Activated CD4-positive, alpha-beta memory T cell treated with anti-CD3 and anti-CD28 coated beads for 36 hours (primary cell): Measurements from ENCODE around the gene ERC1. TPM values are rescaled to one million over a fixed set of nuclear protein-coding genes. Genes with fewer than 3 reads are reported as not detected.
A peak's percentile ranks its signal among the peaks of the same experiment; 100 is the strongest.

Experiments used
- CTCF ChIA-PET: fragments of 350-600 bp; sonication (Branson Sonifier 250); formaldehyde crosslinking; loops from one replicate; lab custom pipeline; 2021; ENCODE audit warnings: antibody characterized with exemption, inconsistent platforms; lab: Charles Lee
- POLR2A ChIA-PET: fragments of 350-600 bp; sonication (Branson Sonifier 250); formaldehyde crosslinking; loops from one replicate; lab custom pipeline; 2021; ENCODE audit warnings: antibody characterized with exemption; lab: Charles Lee
- DNase-seq: peaks from one replicate; pipeline ENCODE4 v3.0.0-alpha.2; 2020
- H3K27ac Mint-ChIP-seq: one replicate; pipeline ENCODE4 v1.8.0; 2021; ENCODE audit warnings: mixed read lengths
- H3K27me3 Mint-ChIP-seq: one replicate; pipeline ENCODE4 v1.8.0; 2021; ENCODE audit warnings: mixed read lengths
- H3K36me3 Mint-ChIP-seq: one replicate; pipeline ENCODE4 v1.8.0; 2021; ENCODE audit warnings: mixed read lengths
- H3K4me1 Mint-ChIP-seq: one replicate; pipeline ENCODE4 v1.8.0; 2021; ENCODE audit warnings: low read depth, mixed read lengths
- H3K4me3 Mint-ChIP-seq: one replicate; pipeline ENCODE4 v1.8.0; 2021; ENCODE audit warnings: mild to moderate bottlenecking, mixed read lengths
- H3K9me3 Mint-ChIP-seq: one replicate; pipeline ENCODE4 v1.8.0; 2021; ENCODE audit warnings: mixed read lengths
- intact Hi-C: fragments of 100-400 bp; cut with micrococcal nuclease; formaldehyde crosslinking; loops from one replicate; pipeline ENCODE4 v1.15.1; 2023
- total RNA-seq, 2 experiments: library from RNA; stranded (reverse); gene quantifications; one replicate each; pipeline ENCODE4 v1.2.3, GENCODE V29; 2021

ERC1 gene
- total RNA-seq, 2 experiments from 2014 or later: 19.1 to 21.8 TPM

DNA sequence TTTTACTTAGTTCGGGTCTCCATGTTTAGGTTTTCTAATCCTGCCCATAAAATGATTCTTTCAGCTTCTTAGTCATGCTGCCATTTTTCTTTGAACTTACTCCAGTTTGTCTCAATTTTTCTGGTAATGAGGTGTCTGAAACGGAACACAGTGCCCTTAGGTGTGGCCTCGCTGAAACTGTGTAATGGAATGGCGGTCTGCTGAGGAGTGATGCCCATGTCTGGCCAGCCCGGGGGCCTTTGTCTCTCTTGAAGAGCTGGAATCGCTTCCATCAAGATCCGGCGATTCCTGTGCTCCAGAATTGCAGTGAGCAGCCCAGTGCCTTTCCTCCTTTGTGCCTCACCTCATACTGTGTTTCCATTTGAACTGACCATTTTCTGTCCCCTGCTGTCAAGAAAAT, 490.9 kb downstream of the ERC1 start:
- no peak for DNase-seq
- no peaks in the 10 kb centered on the region for H3K27me3 Mint-ChIP-seq
- H3K4me1 Mint-ChIP-seq: no peaks in the 10 kb centered on the region
- ChIA-PET POLR2A (no interaction called here), CTCF (no interaction called here)
- H3K9me3 Mint-ChIP-seq: no peaks in the 10 kb centered on the region
- no peak overlapping the region for H3K27ac Mint-ChIP-seq
- H3K4me3 Mint-ChIP-seq: no peak overlapping the region
- H3K36me3 Mint-ChIP-seq: no peaks in the 10 kb centered on the region
- intact Hi-C loops: no loop called here

DNA sequence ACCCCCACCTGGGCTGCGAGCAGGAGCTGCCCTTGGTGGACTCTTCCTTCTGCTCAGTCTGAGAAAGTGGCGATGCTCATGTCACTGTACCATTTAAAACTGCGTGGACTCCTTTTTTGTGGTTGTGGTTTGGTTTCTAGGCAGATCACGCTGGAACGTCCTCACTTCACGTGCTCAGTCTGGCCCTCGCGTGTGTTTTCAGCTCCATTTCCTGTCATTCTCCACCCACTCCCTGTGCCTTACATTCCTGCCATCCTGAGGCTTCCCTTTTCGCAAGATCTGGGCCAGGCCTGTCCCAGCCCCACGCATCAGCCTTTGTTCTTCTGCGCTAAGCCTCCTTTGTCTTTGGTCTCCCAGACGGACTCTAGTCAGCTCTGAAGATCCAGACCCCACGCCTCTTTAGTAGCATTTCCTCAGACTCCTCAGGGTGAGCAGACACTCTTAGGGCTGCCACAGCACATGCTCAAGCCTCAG, 497.9 kb downstream of the ERC1 start:
- no peaks in the 10 kb centered on the region for H3K9me3 Mint-ChIP-seq
- H3K36me3 Mint-ChIP-seq: peaks cover 3% of the 10 kb centered on the region
- H3K4me1 Mint-ChIP-seq: peaks cover 14% of the 10 kb centered on the region
- CTCF ChIA-PET: interaction anchor here (0.9 to 2.7 kb wide), 2 partner anchors 21 to 371 kb away, joined by 3 to 15 read pairs; no protein-coding TSS in a partner anchor
- no peak overlapping the region for H3K4me3 Mint-ChIP-seq
- no peak overlapping the region for H3K27ac Mint-ChIP-seq
- intact Hi-C loops: no loop called here
- POLR2A ChIA-PET: interaction anchor here (1.0 kb wide), 1 partner anchor 14 kb away, joined by 3 read pairs; no protein-coding TSS in a partner anchor
- no peaks in the 10 kb centered on the region for H3K27me3 Mint-ChIP-seq
- DNase-seq: peak; percentile 15

DNA sequence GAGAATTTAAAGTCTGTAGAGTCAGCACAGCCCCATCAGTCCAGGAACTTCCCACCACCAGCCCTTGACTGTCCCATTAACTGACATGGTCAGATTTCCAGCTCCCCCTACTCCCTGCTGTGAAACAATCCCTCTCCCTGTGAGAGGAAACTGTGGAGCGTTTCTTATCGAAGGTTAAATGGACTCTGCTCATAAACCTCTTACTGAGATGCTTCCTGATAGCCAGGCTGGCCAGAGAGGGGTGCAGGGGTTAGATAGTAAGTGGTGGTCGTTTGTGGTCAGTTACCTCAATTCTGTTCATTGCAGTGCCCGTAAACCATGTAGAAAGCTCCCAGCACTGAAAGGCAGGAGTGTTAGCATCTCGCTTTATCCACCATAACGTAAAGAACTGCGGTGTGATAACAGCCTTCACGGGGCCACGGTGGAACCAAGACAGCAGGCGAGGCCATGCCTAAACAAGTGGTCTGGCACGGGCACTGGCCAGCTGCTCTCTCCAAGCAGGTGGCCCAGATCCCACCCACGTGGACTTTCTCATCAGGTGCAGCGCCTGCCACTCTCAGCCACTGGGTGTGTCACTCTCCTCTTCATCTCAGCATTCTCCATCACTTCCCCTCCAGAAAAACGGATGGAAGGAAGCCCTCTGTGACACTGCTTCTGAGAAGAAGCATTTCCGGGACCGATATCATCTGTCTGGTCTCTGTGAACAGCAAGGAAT, 501.1 kb downstream of the ERC1 start:
- H3K4me3 Mint-ChIP-seq: no peak overlapping the region
- POLR2A ChIA-PET: no interaction called here
- no peak for DNase-seq
- CTCF ChIA-PET: no interaction called here
- H3K9me3 Mint-ChIP-seq: no peaks in the 10 kb centered on the region
- H3K4me1 Mint-ChIP-seq: peaks cover 14% of the 10 kb centered on the region
- H3K36me3 Mint-ChIP-seq: peaks cover 3% of the 10 kb centered on the region
- intact Hi-C loops: no loop called here
- H3K27ac Mint-ChIP-seq: no peak overlapping the region
- no peaks in the 10 kb centered on the region for H3K27me3 Mint-ChIP-seq

DNA sequence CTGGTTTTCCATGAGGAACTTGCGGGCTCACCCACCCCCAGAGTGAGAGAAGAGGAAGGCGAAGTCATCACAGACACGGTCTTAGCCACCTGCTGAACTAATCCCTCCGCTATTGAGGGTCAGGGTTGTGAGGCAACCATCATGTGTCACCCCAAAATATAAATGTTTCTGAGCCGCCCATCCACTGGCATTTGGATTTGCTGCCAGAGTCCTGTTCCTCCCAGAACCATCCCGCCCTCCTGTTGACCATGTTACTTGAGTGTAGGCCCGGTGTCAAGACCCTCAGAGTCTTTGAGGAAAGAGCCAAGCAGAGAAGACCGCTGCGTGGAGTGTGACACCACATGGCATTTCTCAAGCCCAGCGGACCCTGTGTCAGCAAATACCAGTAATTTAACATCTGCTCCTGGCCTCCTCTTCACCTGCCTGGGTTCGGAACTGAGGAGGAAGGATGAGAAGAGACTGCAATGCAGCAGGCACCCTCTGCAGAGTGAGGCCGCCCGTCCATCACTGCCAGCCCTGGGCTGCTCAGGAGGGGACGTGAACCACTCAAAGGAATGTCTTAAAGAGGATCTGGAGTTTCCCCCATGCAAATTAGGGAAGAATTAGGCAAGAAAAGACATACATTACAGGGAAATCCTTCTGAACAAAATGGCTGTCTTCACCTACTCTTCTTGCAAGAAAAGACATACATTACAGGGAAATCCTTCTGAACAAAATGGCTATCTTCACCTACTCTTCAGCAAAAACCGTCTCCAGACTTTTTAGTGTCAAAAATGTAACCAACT, 502.9 kb downstream of the ERC1 start:
- H3K4me1 Mint-ChIP-seq: peaks cover 3% of the 10 kb centered on the region
- CTCF ChIA-PET: no interaction called here

DNA sequence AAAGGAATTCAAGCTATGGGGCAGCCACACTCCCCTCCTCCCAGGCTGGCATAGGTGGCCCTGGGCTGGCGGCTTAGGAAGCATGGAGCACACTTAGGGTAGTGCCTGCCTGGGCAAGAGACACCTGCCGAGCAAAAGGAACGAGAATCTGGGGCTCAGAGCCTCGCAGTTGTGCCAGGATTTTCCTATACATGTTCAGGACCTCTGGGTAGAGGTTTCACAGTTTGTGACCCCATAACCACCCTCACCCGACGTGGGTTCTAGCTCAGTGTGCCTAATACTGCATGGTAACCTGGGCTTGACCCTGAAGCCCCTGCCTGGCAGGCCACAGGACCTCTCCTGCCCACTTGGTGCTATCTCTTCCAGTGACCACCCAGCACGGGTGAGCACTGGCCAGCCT, 503.8 kb downstream of the ERC1 start:
- intact Hi-C loops: no loop called here
- Mint-ChIP-seq H3K9me3 (no peaks in the 10 kb centered on the region), H3K4me3 (no peak overlapping the region), H3K27ac (no peak overlapping the region), H3K36me3 (peaks cover 3% of the 10 kb centered on the region), H3K27me3 (peaks cover under 1% of the 10 kb centered on the region), H3K4me1 (no peaks in the 10 kb centered on the region)
- DNase-seq: no peak
- POLR2A ChIA-PET: no interaction called here
- CTCF ChIA-PET: no interaction called here

More for the DNA sequence above, 502.9 kb downstream of the ERC1 start:
- POLR2A ChIA-PET: no interaction called here
- H3K27ac Mint-ChIP-seq: no peak overlapping the region
- H3K36me3 Mint-ChIP-seq: peaks cover 3% of the 10 kb centered on the region
- no peaks in the 10 kb centered on the region for H3K27me3 Mint-ChIP-seq
- no peaks in the 10 kb centered on the region for H3K9me3 Mint-ChIP-seq
- H3K4me3 Mint-ChIP-seq: no peak overlapping the region
- no peak for DNase-seq
- intact Hi-C loops: no loop called here

DNA sequence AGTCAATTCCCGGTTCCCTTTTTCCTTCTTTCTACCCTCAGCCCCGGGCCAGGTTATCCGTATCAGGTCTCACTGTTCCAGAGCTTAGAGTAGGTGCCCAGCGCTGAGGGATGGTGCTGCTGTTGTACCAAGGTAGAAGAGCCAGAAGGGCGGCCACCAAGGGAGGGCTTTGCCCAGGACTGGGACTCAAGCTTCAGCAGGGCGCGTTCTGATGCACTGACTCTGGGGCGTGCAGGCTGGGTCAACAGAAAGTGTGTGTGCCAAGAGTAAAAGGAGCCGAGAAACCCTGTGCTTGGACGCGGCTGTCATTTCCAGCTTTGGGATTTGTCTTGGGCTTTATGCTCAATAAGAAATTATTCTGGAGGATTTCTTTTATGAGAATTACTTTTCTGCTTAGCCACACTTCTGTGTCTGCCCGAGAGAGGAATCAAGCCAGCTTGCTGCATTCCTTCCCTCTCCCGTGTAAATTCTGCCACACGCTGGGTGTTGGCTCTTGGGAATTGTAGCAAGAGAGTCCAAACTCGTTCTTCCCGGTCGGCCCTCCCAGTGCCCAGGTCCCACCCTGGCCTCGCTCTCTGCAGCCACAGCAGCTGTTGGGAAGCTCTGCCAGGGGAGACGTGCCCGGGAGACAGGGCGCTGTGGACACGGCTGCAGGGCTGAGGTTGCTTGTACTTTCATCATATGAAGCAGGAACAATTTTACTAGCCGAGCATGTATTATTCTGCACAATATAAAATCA, 505.3 kb downstream of the ERC1 start:
- no peak for DNase-seq
- no peaks in the 10 kb centered on the region for H3K36me3 Mint-ChIP-seq
- intact Hi-C loops: no loop called here
- peaks cover 3% of the 10 kb centered on the region for H3K27me3 Mint-ChIP-seq
- CTCF ChIA-PET: interaction anchor here (0.7 to 0.8 kb wide), 2 partner anchors 87 to 378 kb away, joined by 3 read pairs; no protein-coding TSS in a partner anchor
- H3K4me3 Mint-ChIP-seq: no peak overlapping the region
- no peaks in the 10 kb centered on the region for H3K4me1 Mint-ChIP-seq
- H3K9me3 Mint-ChIP-seq: no peaks in the 10 kb centered on the region
- POLR2A ChIA-PET: no interaction called here
- H3K27ac Mint-ChIP-seq: no peak overlapping the region

DNA sequence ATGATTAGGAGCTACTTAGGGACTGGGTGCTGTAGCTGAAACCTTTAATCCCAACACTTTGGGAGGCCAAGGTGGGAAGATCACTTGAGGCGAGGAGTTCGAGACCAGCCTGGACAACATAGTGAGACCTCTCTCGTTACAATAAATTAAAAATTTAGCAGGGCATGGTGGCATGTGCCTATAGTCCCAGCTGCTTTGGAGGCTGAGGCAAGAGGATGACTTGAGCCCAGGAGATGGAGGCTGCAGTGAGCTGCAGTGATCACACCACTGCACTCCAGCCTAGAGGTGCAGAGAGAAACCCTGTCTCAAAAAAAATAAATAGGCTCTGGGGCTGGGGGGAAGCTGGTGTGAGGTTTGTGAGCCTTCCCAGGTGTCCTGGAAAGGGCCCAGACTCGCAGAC, 506.1 kb downstream of the ERC1 start:
- H3K4me1 Mint-ChIP-seq: no peaks in the 10 kb centered on the region

DNA sequence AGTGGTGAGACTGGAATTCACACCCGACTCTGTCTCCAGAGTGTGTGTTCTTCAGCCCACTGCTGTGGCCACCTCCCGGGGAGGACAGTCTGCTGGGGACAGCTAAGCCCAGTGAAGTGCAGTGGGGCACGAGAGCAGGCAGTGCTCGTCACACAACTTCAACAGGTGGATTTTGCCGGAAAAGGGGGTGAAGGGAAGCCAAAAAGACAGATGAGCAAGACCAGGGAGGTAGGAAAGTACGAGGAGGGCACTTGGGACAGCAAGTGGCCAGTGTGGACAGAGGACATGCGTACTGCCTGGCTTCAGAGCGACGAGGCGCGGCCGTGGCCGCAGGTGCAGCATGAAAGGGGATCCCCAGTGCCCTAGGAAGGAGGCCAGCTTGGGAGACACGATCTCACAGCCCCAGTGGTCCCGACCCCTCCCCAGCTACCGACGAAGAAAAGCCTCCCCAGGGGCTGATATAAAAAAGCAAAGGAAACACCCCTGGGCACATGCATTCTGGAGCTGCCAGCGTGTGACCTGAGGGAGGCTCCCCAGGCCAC, 507.2 kb downstream of the ERC1 start:
- DNase-seq: no peak
- no peak overlapping the region for H3K4me3 Mint-ChIP-seq
- H3K27me3 Mint-ChIP-seq: peaks cover 13% of the 10 kb centered on the region
- H3K9me3 Mint-ChIP-seq: no peaks in the 10 kb centered on the region
- H3K27ac Mint-ChIP-seq: no peak overlapping the region
- H3K36me3 Mint-ChIP-seq: no peaks in the 10 kb centered on the region
- POLR2A ChIA-PET: no interaction called here
- intact Hi-C loops: no loop called here
- H3K4me1 Mint-ChIP-seq: no peaks in the 10 kb centered on the region
- CTCF ChIA-PET: interaction anchor here (1.5 kb wide), 1 partner anchor 380 kb away, joined by 4 read pairs; no protein-coding TSS in a partner anchor

More for the DNA sequence above, 506.1 kb downstream of the ERC1 start:
- H3K9me3 Mint-ChIP-seq: no peaks in the 10 kb centered on the region
- H3K27me3 Mint-ChIP-seq: peaks cover 3% of the 10 kb centered on the region
- ChIA-PET POLR2A (no interaction called here), CTCF (interaction anchor here (0.7 kb wide), 1 partner anchor 379 kb away, joined by 3 read pairs; no protein-coding TSS in a partner anchor)
- H3K4me3 Mint-ChIP-seq: no peak overlapping the region
- DNase-seq: no peak
- no peak overlapping the region for H3K27ac Mint-ChIP-seq
- H3K36me3 Mint-ChIP-seq: no peaks in the 10 kb centered on the region
- intact Hi-C loops: no loop called here

DNA sequence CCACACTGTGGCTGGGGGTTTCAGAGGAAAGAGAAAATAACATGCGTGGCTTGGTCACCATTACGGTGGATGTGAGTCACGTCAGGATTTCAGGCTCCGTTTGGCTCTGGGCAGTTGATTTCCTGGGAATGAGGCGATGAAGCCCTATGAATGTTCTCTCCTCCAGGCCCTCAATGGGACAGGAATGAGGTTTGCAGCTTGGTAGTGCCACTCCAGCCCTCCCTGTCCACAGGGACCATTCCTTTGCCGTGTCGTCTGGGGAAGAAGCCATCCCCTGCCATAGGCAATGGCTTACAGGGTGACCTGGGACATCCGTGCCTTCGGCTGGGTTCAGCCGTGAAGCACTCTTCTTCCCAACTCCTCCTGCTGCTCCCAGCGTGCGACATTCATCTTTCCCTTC, 508.3 kb downstream of the ERC1 start:
- no peak for DNase-seq
- Mint-ChIP-seq H3K4me1 (peaks cover 5% of the 10 kb centered on the region), H3K4me3 (no peak overlapping the region), H3K36me3 (no peaks in the 10 kb centered on the region), H3K9me3 (no peaks in the 10 kb centered on the region), H3K27me3 (peaks cover 20% of the 10 kb centered on the region), H3K27ac (no peak overlapping the region)
- intact Hi-C loops: no loop called here
- POLR2A ChIA-PET: no interaction called here
- CTCF ChIA-PET: interaction anchor here (1.5 kb wide), 1 partner anchor 381 kb away, joined by 4 read pairs; no protein-coding TSS in a partner anchor

DNA sequence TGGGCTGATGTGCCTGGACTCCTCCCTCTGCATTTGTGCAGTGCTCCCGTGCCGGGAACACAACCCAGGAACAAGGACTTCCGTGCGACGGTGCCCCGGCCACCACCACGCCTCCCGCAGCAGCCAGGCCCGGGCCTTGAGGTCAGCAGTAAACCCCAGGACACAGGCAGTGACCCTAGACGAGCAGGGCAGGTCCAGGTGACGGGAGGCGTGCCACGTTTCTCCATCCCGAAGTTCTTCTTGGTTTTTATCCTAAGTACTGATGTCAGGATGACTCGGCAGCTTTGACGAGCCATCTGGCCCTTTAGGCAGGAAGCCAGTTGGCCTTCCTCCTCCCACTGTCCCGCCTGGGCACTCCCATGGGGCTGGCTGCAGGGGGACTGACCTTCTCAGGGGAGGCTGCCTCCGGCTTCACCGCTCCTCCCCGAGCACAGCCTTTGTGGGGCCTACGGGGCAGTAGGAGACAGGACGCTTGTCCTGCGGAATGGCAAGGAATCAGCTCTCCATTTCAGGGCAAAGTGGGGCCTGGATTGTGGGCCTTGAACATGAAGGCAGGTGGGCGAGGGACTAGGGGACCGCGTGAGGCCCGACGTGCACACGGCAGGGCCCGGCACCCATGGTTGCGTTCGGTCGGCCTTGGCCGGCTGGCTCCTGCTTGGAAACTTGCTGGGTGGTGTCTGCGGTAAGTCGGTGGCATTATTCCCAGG, 509.2 kb downstream of the ERC1 start:
- Mint-ChIP-seq H3K27me3 (peaks cover 29% of the 10 kb centered on the region), H3K27ac (no peak overlapping the region), H3K4me3 (no peak overlapping the region), H3K36me3 (no peaks in the 10 kb centered on the region), H3K4me1 (peaks cover 10% of the 10 kb centered on the region), H3K9me3 (no peaks in the 10 kb centered on the region)
- ChIA-PET POLR2A (no interaction called here), CTCF (no interaction called here)
- intact Hi-C loops: no loop called here
- no peak for DNase-seq

DNA sequence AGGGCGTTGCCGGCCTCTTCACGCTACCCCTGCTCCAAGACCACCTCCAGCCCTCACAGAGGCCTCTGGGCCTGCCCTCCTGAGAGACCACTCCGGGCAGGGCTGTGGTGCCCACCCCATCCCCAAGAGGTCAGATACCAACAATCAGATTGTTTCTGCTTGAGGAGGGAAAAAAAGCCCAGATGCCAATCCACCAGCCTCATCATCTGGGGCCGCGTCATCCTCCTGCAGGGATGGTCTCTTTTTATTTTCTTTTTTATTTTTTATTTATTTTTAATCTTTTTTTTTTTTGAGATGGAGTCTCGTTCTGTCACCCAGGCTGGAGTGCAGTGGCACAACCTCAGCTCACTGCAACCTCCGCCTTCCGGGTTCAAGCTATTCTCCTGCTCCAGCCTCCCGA, 510.0 kb downstream of the ERC1 start:
- Mint-ChIP-seq H3K9me3 (no peaks in the 10 kb centered on the region), H3K36me3 (no peaks in the 10 kb centered on the region), H3K4me1 (peaks cover 10% of the 10 kb centered on the region), H3K27me3 (peaks cover 34% of the 10 kb centered on the region), H3K27ac (no peak overlapping the region), H3K4me3 (no peak overlapping the region)
- CTCF ChIA-PET: no interaction called here
- intact Hi-C loops: no loop called here
- DNase-seq: no peak
- POLR2A ChIA-PET: no interaction called here
